HAP-1 (cell line): ENCODE data around the gene NCK2.
"Not testable (repeated sequence)": the region's sequence is repeated elsewhere in the genome, so short reads cannot be mapped to it uniquely, and the experiment has no call there.

Experiments used
- DNase-seq, 2 experiments: peaks; one replicate each; pipeline ENCODE4 v3.0.0-alpha.2; 2016 to 2020; ENCODE audit warnings: low spot score in 2 of 2
- H3K27me3 ChIP-seq: fragments of 250-450 bp; sonication (Bioruptor Pico); 2 replicates; pipeline ENCODE4 v1.5.1; 2020; ENCODE audit warnings: low read depth, mild to moderate bottlenecking, moderate library complexity
- H3K36me3 ChIP-seq: fragments of 250-450 bp; sonication (Bioruptor Pico); replicated peaks from 2 replicates; pipeline ENCODE4 v1.5.1; 2020; ENCODE audit warnings: mild to moderate bottlenecking
- H3K4me1 ChIP-seq: fragments of 250-450 bp; sonication (Bioruptor Pico); 2 replicates; pipeline ENCODE4 v1.5.1; 2020; ENCODE audit warnings: mild to moderate bottlenecking
- H3K4me3 ChIP-seq: fragments of 250-450 bp; sonication (Bioruptor Pico); 2 replicates; pipeline ENCODE4 v1.5.1; 2020; ENCODE audit warnings: mild to moderate bottlenecking, moderate library complexity
- H3K9me3 ChIP-seq: fragments of 250-450 bp; sonication (Bioruptor Pico); 2 replicates; pipeline ENCODE4 v1.5.1; 2020; ENCODE audit warnings: mild to moderate bottlenecking, moderate library complexity
- in situ Hi-C: fragments of 300-500 bp; cut with MboI; formaldehyde crosslinking; loops from 3 replicates; pipeline ENCODE4 v1.14.3; 2020; ENCODE audit warnings: low sequenced_read_pairs, inconsistent platforms, mixed read lengths

NCK2 gene

GRCh38 chr2:105754011-105754410 lies 9.3 kb downstream of the NCK2 start:
- Histone ChIP-seq H3K4me3 (no peak overlapping the region), H3K27me3 (no peaks in the 10 kb centered on the region), H3K9me3 (no peaks in the 10 kb centered on the region), H3K4me1 (0 out of 2 replicates have a peak, but pooled peaks cover 2% of the 10 kb centered on the region), H3K36me3 (no peaks in the 10 kb centered on the region)
- no peak for DNase-seq
- in situ Hi-C loops = no loop called here

DNA sequence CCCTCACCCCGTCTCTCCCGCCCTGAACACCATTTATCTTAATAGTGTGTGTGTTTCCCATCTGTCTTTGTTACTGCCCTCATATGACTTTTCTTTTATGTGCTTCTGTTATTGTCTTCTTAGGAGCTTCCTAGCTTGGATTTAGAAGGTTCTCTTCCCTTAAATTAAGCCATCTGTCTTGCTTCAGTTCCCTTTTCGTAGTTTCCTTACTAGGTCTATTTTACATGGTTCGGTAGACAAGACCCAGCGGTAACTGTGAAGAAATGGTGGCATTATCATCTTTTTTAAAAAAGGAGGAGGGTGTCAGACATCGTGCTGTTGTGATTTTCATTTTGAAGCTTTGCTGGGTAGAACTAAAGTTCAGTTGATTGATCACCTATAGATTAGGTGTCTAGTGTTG lies 10.3 kb downstream of the NCK2 start:
- DNase-seq = no peak
- no peaks in the 10 kb centered on the region for H3K9me3 ChIP-seq
- in situ Hi-C loops = no loop called here
- no peaks in the 10 kb centered on the region for H3K27me3 ChIP-seq
- no peak overlapping the region for H3K4me3 ChIP-seq
- no peaks in the 10 kb centered on the region for H3K36me3 ChIP-seq
- 0 out of 2 replicates have a peak, but pooled peaks cover 2% of the 10 kb centered on the region for H3K4me1 ChIP-seq

GRCh38 chr2:105755895-105756294 lies 11.2 kb downstream of the NCK2 start:
- Histone ChIP-seq H3K4me3 (no peak overlapping the region), H3K36me3 (no peaks in the 10 kb centered on the region), H3K27me3 (no peaks in the 10 kb centered on the region), H3K4me1 (0 out of 2 replicates have a peak, but pooled peaks cover 2% of the 10 kb centered on the region), H3K9me3 (no peaks in the 10 kb centered on the region)
- in situ Hi-C loops = no loop called here
- DNase-seq = no peak

DNA sequence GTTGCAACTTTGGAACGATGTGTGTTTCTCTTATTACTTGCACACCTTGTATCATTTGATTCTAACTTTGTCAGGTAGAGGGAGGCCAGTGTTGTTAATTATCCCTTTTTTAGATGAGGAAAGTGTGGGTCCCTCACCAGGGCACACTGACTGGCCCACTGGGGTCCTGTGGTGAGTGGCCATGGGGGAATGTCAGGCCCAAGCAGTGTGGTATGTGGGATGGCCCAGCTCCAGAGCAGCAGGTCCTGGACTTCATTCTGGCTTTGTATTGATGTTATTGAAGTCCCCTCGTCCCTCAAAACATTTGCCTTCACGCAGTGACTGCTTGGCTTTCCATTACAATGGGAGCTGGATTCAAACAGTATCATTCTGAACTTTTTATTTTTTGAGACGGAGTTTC lies 11.7 kb downstream of the NCK2 start:
- Histone ChIP-seq H3K27me3 (no peaks in the 10 kb centered on the region), H3K4me1 (0 out of 2 replicates have a peak, but pooled peaks cover 2% of the 10 kb centered on the region), H3K4me3 (no peak overlapping the region), H3K9me3 (no peaks in the 10 kb centered on the region), H3K36me3 (no peaks in the 10 kb centered on the region)
- in situ Hi-C loops = no loop called here
- DNase-seq = no peak

- DNase-seq, H3K27me3 ChIP-seq, H3K9me3 ChIP-seq, H3K4me1 ChIP-seq, in situ Hi-C loops, H3K36me3 ChIP-seq, H3K4me3 ChIP-seq: not testable (repeated sequence)
These were observed 12.2 kb downstream of the NCK2 start for GRCh38 chr2:105756865-105757264.

DNA sequence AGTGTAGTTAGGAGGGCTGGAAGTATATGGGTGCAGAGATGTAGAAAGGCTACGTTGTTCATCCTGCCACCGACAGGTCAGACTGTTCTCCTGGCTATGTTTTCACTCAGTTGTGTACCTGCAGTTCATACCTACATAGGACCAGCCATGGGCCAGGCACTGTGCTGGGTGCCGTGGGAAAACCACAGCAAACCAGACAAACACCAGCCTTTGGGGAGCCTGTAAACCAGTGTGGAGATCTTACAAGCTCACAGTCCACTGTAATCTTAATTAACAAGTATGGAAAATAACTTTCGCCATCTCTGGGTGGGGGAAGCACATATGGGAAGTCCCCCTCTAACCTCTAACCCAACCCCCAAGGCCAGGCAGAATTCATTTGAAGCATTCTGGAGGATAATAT lies 12.7 kb downstream of the NCK2 start:
- no peak for DNase-seq
- Histone ChIP-seq H3K4me1 (0 out of 2 replicates have a peak, but pooled peaks cover 2% of the 10 kb centered on the region), H3K27me3 (no peaks in the 10 kb centered on the region), H3K36me3 (no peaks in the 10 kb centered on the region), H3K9me3 (no peaks in the 10 kb centered on the region), H3K4me3 (no peak overlapping the region)
- in situ Hi-C loops = no loop called here

DNA sequence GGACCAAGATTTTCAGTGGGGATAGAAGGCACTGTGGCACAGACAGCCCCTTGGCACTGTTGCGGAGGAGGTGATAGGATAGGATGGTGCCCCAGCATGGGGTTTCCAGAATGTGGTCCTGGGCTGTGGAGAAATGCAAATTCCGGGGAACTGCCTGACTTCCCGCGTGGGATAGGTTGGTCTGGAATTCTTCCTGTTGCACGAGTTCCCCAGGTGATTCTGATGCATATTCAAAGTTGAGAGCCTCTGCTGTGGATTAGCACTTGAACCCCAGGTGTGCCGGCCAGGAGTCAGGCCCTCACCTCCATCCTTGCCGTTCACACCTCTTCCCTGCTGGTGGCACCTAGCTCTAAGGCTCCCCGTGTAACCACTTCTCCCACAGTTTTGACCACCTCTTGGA lies 15.5 kb downstream of the NCK2 start:
- in situ Hi-C loops = no loop called here
- no peaks in the 10 kb centered on the region for H3K36me3 ChIP-seq
- no peak for DNase-seq

DNA sequence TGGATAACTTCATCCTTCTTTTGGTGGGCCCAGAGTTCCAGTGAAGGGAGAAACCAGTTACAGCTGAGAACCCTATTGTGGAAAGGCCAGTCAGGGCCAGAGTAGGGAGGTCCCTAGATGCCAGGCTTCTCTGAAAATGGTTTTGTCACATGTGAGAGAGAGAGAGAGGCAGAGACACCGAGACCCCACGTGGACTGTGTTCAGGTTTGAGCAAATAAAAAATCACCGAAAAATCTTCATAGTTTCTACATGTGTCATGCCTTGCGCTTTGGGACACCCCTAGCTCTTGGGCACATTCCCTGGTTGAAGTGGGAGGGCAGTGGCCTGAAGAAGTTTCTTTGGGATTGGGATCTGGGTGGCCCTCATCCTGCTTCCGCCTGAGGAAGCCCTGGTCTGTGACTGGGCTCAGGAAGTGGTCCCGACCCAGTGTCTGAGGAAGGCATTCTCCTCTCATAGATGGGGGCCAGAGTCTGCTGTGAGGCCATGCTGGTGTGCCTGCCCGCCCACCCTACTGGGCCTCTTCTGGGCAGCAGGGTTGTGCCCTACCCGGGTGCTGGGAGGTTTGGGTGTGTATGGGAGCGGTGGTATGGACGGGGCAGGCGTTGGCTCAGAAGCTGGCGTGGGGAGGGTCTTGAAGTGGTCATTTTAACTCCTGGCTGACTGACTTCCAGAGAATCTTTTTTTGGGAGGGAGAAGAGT lies 16.1 kb downstream of the NCK2 start:
- in situ Hi-C loops = no loop called here
- H3K36me3 ChIP-seq = no peaks in the 10 kb centered on the region
- H3K4me3 ChIP-seq = no peak overlapping the region
- no peaks in the 10 kb centered on the region for H3K27me3 ChIP-seq
- no peak for DNase-seq
- no peaks in the 10 kb centered on the region for H3K9me3 ChIP-seq
- no peaks in the 10 kb centered on the region for H3K4me1 ChIP-seq

More for the DNA sequence above, 15.5 kb downstream of the NCK2 start:
- H3K4me3 ChIP-seq = no peak overlapping the region
- H3K4me1 ChIP-seq = no peaks in the 10 kb centered on the region
- no peaks in the 10 kb centered on the region for H3K9me3 ChIP-seq
- H3K27me3 ChIP-seq = no peaks in the 10 kb centered on the region

DNA sequence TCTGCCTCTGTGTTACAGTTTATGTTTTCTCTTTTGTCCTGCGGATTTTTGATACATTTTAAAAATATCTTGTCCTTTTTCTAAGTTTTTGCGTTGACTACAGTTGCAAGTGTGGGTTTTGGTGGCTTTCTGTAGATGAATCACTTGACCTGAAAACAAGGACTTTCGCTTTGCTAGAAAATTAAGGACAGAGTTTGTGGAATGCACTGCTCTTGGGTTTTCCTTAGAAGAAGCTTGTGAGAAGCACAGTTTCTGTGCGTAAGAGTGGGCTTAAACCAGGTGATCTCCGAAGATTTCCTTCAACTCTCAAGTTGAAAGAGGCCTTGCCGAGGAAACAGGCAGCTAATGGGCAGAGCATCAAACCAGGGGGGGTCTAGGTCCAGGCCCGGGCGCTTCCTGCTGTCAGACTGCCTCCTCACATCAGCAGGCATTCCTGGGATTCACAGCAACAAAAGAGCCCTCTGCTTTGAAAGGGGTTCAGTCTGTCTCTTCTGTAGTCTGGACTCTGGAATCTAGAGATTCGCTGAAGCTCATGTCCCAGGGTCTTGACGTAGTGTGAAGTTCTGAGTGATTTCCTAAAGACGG lies 17.3 kb downstream of the NCK2 start:
- Histone ChIP-seq H3K4me1 (no peaks in the 10 kb centered on the region), H3K27me3 (no peaks in the 10 kb centered on the region), H3K4me3 (no peak overlapping the region), H3K36me3 (no peaks in the 10 kb centered on the region), H3K9me3 (no peaks in the 10 kb centered on the region)
- in situ Hi-C loops = no loop called here
- no peak for DNase-seq

GRCh38 chr2:105763076-105763475 lies 18.4 kb downstream of the NCK2 start:
- Histone ChIP-seq H3K27me3 (no peaks in the 10 kb centered on the region), H3K4me3 (no peak overlapping the region), H3K36me3 (no peaks in the 10 kb centered on the region), H3K4me1 (no peaks in the 10 kb centered on the region), H3K9me3 (no peaks in the 10 kb centered on the region)
- DNase-seq = no peak
- in situ Hi-C loops = no loop called here

DNA sequence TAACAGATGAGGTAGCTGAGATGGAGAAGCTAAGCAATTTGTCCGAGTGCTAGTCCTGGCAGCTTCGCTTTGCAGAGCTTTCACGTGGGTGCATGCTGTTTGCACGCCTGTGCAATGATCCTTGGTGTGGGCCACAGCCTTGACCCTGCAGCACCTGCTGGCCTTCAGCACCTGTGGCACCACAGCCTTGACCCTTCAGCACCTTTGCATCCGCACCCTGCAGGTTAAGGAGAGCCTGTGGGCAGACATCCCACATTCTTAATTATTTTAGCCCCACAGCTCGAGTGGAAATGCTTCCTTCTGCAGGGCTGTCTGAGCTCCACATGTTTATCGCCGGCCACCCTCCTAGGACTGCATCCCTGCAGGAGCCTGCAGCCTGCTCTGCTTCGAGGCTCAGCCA lies 19.3 kb downstream of the NCK2 start:
- Histone ChIP-seq H3K27me3 (no peaks in the 10 kb centered on the region), H3K4me3 (no peak overlapping the region), H3K9me3 (no peaks in the 10 kb centered on the region), H3K4me1 (no peaks in the 10 kb centered on the region), H3K36me3 (no peaks in the 10 kb centered on the region)
- in situ Hi-C loops = no loop called here
- DNase-seq = no peak

DNA sequence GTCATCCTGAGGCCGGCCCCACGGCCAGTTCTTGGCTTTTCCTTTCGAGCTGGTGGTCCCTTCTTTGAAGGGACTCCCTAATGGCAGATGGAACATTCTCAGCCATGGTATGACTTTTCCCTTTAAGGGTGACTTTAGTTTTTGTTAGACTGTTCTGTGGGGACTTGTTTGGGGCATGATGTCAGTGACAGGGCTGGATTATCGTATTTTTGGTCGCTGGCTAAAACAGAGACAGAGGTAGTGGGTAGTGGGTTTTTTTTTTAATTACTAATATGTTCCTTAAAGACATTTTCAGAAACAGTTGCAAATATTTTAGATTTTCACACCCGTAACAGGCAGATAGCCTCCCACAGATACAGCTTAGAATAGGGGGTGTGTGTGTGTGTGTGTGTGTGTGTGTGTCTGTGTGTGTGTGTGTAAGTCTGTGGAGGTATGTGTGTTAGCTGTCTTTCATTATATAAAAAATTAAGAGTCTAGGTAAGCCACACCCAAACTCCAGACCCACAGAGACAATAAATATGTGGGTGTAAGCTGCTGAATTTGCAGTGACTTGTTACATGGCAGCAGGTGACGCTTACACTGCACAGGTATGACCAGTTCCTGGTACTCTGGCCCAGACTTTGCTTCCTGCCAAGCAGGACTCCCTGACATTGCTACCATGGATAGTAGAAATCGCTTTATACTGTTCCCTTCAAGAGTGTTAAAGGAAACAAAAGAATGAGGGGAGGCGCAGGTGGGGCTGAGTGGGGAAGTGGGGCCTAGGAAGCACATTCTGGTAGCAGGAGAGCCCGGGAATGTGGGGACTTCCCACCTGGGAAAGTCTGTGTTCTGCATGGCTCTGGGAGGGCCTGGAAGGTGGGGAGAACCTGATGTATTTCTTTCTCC lies 20.9 kb downstream of the NCK2 start:
- Histone ChIP-seq H3K4me3 (no peak overlapping the region), H3K4me1 (no peaks in the 10 kb centered on the region)

GRCh38 chr2:105766300-105766866 lies 21.7 kb downstream of the NCK2 start:
- H3K4me3 ChIP-seq = no peak overlapping the region
- in situ Hi-C loops = no loop called here
- H3K36me3 ChIP-seq = no peaks in the 10 kb centered on the region; the same call in 1 of the 2 replicates
- no peaks in the 10 kb centered on the region for H3K27me3 ChIP-seq
- H3K9me3 ChIP-seq = no peaks in the 10 kb centered on the region
- H3K4me1 ChIP-seq = no peaks in the 10 kb centered on the region
- no peak for DNase-seq

More for the DNA sequence above, 20.9 kb downstream of the NCK2 start:
- no peak for DNase-seq
- Histone ChIP-seq H3K36me3 (no peaks in the 10 kb centered on the region), H3K27me3 (no peaks in the 10 kb centered on the region), H3K9me3 (no peaks in the 10 kb centered on the region)
- in situ Hi-C loops = no loop called here

- Histone ChIP-seq H3K4me3 (no peak overlapping the region), H3K4me1 (no peaks in the 10 kb centered on the region), H3K36me3 (no peaks in the 10 kb centered on the region; the same call in 1 of the 2 replicates), H3K27me3 (no peaks in the 10 kb centered on the region), H3K9me3 (no peaks in the 10 kb centered on the region)
- in situ Hi-C loops = no loop called here
- DNase-seq = no peak
These were observed 23.5 kb downstream of the NCK2 start for GRCh38 chr2:105768176-105768575.
